Esophagus muscularis mucosa (tissue), 3 donors: Measurements from ENCODE around the gene TMC1.

Experiments
- CTCF ChIP-seq, 3 experiments: fragments of 200-600 bp in 2 of 3; fragments of 450-650 bp in 1 of 3; sonication (generic) in 2 of 3; IDR thresholded peaks; one replicate each; pipeline ENCODE4 v1.5.1; 2017 to 2019; ENCODE audit warnings: antibody characterized with exemption in 3 of 3, mild to moderate bottlenecking in 2 of 3, moderate library complexity in 1 of 3
- POLR2A ChIP-seq: fragments of 450-650 bp; IDR thresholded peaks from one replicate; pipeline ENCODE4 v1.6.1; 2017; ENCODE audit warnings: antibody characterized with exemption, moderate library complexity, mild to moderate bottlenecking, low read depth
- POLR2AphosphoS5 ChIP-seq, 2 donors: sonication (generic); formaldehyde crosslinking; IDR thresholded peaks; one replicate each; pipeline ENCODE4 v1.6.1; 2017; ENCODE audit warnings: antibody characterized with exemption in 2 of 2

GRCh38 chr9:72790989-72791388, 269.6 kb downstream of the TMC1 start:
- TF ChIP-seq CTCF (IDR thresholded peaks at IDR 0.05) (no peak), POLR2AphosphoS5 (IDR thresholded peaks at IDR 0.05) (no peak), POLR2A (no peak)
